K562 (cell line): Measurements from ENCODE around the gene MTSS2.

Experiments
- MYC ChIP-seq, 2 experiments: fragments of 250-450 bp in 1 of 2; sonication (Bioruptor Pico) in 1 of 2; IDR thresholded peaks; 2 replicates each; pipeline versions ENCODE4 v1.5.1 to v1.6.1; 2012 to 2021; ENCODE audit warnings: low read depth in 2 of 2, borderline replicate concordance in 1 of 2, improper control_type of control experiment in 1 of 2, low read length in 1 of 2, mild to moderate bottlenecking in 1 of 2, moderate library complexity in 1 of 2
- SMAD1 ChIP-seq: fragments of 150-350 bp; IDR thresholded peaks from 2 replicates; pipeline ENCODE4 v1.6.1; 2014; ENCODE audit warnings: low read length, low read depth; ENCODE audit not compliant: partially characterized antibody
- THRB ChIP-seq: fragments of 450-650 bp; formaldehyde crosslinking; conservative IDR thresholded peaks from 2 replicates; pipeline ENCODE4 v1.4.0; 2022; ENCODE audit warnings: mild to moderate bottlenecking, missing genetic modification characterization
- TF ChIP-seq, protein P1 (sequence below): fragments of 250-450 bp; sonication (Bioruptor Pico); IDR thresholded peaks from 2 replicates; pipeline ENCODE4 v1.8.0; 2022; ENCODE audit warnings: moderate library complexity, mild to moderate bottlenecking, inconsistent platforms

DNA sequence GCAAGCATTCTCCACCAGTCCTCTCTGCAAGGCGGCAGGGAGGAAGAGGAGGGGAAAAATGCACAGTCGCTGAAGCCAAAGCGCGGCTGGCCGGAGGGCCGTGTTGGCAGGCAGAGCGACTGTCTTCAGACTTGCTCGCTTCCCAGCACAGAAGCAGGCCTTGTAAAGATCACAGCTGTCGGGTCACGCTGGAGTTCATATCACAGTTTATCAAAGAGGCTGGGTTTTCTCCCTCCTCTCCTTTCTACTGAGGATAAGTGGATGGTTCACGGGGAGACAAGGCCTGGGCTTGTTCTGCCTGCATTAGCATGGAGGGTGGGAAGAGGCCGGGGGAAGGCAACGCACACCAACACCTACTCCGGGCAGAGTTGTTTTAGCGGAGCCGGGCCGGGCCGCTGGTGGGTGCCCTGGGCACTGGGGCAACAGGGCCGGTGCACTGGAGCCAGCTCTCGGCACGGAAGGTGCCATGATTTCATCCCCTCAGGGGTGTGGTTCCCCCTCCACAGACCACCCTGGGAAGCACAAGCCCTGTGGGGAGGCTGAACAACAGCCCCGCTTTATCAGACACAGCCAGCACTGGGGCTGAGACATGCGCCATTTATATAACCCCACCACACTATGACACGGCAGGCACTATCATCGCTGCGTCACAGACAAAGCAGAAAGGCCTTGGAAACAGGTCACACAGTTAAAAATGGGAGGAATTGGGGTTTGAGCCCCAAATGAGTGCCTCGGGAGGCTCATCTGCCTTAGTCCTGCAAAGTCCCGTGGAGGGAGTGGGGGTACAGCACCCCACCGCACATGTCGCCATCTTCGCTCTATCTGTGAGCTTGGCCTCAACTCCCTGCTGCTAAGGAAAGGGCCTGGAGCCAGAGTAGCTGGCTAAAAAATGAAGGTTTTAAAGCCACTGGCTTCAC, 40.3 kb upstream of the MTSS2 start:
- no peak for TF ChIP-seq MYC (IDR thresholded peaks at IDR 0.05; ENCODE audit: low read depth, low read length)
- TF ChIP-seq MYC (CRISPR knock-in tag; IDR thresholded peaks at IDR 0.05; ENCODE audit: borderline replicate concordance, low read depth), result no peak
- TF ChIP-seq THRB (CRISPR knock-in tag), result no peak
- TF ChIP-seq, protein P1, sequence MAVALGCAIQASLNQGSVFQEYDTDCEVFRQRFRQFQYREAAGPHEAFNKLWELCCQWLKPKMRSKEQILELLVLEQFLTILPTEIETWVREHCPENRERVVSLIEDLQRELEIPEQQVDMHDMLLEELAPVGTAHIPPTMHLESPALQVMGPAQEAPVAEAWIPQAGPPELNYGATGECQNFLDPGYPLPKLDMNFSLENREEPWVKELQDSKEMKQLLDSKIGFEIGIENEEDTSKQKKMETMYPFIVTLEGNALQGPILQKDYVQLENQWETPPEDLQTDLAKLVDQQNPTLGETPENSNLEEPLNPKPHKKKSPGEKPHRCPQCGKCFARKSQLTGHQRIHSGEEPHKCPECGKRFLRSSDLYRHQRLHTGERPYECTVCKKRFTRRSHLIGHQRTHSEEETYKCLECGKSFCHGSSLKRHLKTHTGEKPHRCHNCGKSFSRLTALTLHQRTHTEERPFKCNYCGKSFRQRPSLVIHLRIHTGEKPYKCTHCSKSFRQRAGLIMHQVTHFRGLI (CRISPR knock-in tag), result no peak
- no peak for TF ChIP-seq SMAD1
